ENCODE results near the gene P2RX6.

DNA sequence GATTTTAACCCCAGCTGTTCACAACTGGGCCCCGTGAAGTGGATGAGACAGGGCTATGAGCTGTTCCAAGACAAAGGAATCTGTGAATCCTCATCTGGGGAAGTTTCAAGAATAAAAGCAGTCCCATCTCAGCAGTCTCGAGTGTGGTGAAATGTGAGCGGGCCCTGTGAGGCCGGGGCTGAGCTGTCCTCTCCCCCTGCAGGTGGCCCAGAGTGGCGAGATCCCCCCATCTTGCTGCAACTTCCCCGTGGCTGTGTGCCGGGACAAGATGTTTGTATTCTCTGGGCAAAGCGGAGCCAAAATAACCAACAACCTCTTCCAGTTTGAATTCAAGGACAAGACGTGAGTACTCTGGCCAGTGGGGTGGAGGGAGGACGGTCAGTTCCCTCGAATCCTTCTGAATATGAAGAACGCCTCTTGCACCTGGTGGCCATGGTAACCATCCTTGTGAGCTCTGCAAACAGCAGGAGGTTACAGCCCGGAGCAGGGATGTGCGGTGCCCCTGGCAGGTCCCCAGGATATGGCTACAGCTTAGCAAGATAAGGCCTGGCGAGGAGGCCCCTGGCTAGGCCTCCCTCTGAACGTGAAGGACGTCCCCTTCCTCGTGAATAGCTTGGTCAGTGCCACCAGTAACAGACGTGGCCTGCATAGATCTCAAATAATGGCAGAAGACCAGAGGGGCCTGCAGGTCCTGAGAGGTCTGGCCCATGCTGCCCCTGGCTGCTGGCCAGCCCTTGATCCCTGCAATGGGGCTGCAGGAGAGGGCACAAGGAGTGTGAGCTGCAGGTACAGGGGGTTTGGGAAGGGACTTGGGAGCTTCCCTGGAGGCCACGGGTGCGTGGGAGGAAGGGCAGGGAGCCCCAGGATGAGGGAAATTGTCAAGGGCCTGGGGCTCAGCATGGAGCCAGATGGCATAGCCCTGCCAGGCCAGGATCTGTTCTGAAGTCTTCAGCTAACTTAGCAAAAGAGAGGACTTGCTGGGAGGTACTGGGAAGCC is 24.5 kb upstream of the P2RX6 start:
- TF ChIP-seq POLR2A (IDR thresholded peaks at IDR 0.05) = no peak
- no peak for TF ChIP-seq CTCF (IDR thresholded peaks at IDR 0.05)
